Panc1 (cell line): ENCODE measurements around the gene PF4V1.

Experiments
- SIN3A ChIP-seq: IDR thresholded peaks from 2 replicates; pipeline ENCODE4 v1.6.1; 2012; ENCODE audit warnings: low read depth, mild to moderate bottlenecking, low read length, moderate library complexity, borderline replicate concordance; ENCODE audit not compliant: insufficient read depth
- TCF7L2 ChIP-seq: IDR thresholded peaks from 2 replicates; pipeline ENCODE4 v1.6.1; 2011; ENCODE audit warnings: mild to moderate bottlenecking, low read depth, low read length, inconsistent platforms
- TF ChIP-seq, protein P1 (sequence below): fragments of 450-650 bp; IDR thresholded peaks from 2 replicates; pipeline ENCODE4 v1.5.1; 2017; ENCODE audit warnings: mild to moderate bottlenecking
- TF ChIP-seq, protein P2 (sequence below), 2 experiments: IDR thresholded peaks; 2 replicates each; pipeline ENCODE4 v1.6.1; 2011 to 2012; ENCODE audit warnings: low read depth in 2 of 2, control low read depth in 1 of 2, low read length in 1 of 2, mild to moderate bottlenecking in 1 of 2, moderate library complexity in 1 of 2; ENCODE audit not compliant: insufficient read depth in 1 of 2

DNA sequence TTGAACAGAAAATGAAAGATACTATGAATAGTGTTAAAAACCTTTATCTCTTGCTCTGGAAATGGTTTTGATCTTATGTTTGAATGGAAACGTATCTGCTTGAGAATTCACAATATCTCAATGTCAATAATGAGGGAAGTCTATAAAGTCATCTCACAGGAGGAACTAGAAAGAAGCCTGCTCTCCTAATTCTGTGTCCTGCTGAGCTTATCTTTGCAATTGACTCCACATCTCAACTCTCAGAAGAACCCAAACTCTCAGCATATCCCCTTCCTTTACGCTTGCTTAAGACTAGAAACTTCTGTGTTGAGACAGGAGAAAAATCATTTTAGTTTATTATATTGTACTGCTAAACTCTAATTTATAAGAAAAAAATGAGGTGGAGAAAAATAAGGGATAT lies 8.3 kb upstream of the PF4V1 start:
- TF ChIP-seq, protein P1, sequence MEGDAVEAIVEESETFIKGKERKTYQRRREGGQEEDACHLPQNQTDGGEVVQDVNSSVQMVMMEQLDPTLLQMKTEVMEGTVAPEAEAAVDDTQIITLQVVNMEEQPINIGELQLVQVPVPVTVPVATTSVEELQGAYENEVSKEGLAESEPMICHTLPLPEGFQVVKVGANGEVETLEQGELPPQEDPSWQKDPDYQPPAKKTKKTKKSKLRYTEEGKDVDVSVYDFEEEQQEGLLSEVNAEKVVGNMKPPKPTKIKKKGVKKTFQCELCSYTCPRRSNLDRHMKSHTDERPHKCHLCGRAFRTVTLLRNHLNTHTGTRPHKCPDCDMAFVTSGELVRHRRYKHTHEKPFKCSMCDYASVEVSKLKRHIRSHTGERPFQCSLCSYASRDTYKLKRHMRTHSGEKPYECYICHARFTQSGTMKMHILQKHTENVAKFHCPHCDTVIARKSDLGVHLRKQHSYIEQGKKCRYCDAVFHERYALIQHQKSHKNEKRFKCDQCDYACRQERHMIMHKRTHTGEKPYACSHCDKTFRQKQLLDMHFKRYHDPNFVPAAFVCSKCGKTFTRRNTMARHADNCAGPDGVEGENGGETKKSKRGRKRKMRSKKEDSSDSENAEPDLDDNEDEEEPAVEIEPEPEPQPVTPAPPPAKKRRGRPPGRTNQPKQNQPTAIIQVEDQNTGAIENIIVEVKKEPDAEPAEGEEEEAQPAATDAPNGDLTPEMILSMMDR = no peak
- TF ChIP-seq SIN3A (no peak), TCF7L2 (no peak)
- TF ChIP-seq, protein P2, sequence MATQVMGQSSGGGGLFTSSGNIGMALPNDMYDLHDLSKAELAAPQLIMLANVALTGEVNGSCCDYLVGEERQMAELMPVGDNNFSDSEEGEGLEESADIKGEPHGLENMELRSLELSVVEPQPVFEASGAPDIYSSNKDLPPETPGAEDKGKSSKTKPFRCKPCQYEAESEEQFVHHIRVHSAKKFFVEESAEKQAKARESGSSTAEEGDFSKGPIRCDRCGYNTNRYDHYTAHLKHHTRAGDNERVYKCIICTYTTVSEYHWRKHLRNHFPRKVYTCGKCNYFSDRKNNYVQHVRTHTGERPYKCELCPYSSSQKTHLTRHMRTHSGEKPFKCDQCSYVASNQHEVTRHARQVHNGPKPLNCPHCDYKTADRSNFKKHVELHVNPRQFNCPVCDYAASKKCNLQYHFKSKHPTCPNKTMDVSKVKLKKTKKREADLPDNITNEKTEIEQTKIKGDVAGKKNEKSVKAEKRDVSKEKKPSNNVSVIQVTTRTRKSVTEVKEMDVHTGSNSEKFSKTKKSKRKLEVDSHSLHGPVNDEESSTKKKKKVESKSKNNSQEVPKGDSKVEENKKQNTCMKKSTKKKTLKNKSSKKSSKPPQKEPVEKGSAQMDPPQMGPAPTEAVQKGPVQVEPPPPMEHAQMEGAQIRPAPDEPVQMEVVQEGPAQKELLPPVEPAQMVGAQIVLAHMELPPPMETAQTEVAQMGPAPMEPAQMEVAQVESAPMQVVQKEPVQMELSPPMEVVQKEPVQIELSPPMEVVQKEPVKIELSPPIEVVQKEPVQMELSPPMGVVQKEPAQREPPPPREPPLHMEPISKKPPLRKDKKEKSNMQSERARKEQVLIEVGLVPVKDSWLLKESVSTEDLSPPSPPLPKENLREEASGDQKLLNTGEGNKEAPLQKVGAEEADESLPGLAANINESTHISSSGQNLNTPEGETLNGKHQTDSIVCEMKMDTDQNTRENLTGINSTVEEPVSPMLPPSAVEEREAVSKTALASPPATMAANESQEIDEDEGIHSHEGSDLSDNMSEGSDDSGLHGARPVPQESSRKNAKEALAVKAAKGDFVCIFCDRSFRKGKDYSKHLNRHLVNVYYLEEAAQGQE (IDR thresholded peaks at IDR 0.05; ENCODE audit: insufficient read depth in 1 of 2, low read depth in 2 of 2, low read length in 1 of 2) = no peak
